Activated B cell treated with CpG ODN at 0.5 μM for 24 hours (primary cell): ENCODE data around the gene TTLL1. TPM values are rescaled to one million over a fixed set of nuclear protein-coding genes. Genes with fewer than 3 reads are reported as not detected.

Source experiments
- ATAC-seq: fragments of 200-7000 bp; cut with Tn5 transposase; one replicate; pipeline ENCODE4 v1.10.0; 2021; ENCODE audit warnings: low read depth, mild to moderate bottlenecking, moderate library complexity
- CTCF ChIA-PET: fragments of 350-600 bp; sonication (Branson Sonifier 250); formaldehyde crosslinking; loops from one replicate; lab custom pipeline; 2021; ENCODE audit warnings: antibody characterized with exemption; lab: Charles Lee
- POLR2A ChIA-PET: fragments of 350-600 bp; sonication (Branson Sonifier 250); formaldehyde crosslinking; loops from one replicate; lab custom pipeline; 2021; ENCODE audit warnings: antibody characterized with exemption; lab: Charles Lee
- DNase-seq: peaks from one replicate; pipeline ENCODE4 v3.0.0; 2022
- H3K27ac Mint-ChIP-seq: one replicate; pipeline ENCODE4 v1.8.0; 2020; ENCODE audit warnings: mixed read lengths
- H3K27me3 Mint-ChIP-seq: one replicate; pipeline ENCODE4 v1.8.0; 2021; ENCODE audit warnings: mixed read lengths
- H3K36me3 Mint-ChIP-seq: one replicate; pipeline ENCODE4 v1.8.0; 2021; ENCODE audit warnings: low read depth, mixed read lengths
- H3K4me1 Mint-ChIP-seq: one replicate; pipeline ENCODE4 v1.8.0; 2021; ENCODE audit warnings: mixed read lengths
- H3K4me3 Mint-ChIP-seq: one replicate; pipeline ENCODE4 v1.8.0; 2020; ENCODE audit warnings: mild to moderate bottlenecking, mixed read lengths
- H3K9me3 Mint-ChIP-seq: one replicate; pipeline ENCODE4 v1.8.0; 2020; ENCODE audit warnings: mixed read lengths
- intact Hi-C: fragments of 100-400 bp; cut with micrococcal nuclease; formaldehyde crosslinking; loops from one replicate; pipeline ENCODE4 v1.15.1; 2024
- total RNA-seq: library from RNA; stranded (reverse); gene quantifications from 2 replicates; pipeline ENCODE4 v1.2.3, GENCODE V29; 2022
- TF ChIP-seq, protein P1 (sequence below): fragments of 200-600 bp; IDR thresholded peaks from one replicate; pipeline ENCODE4 v1.8.0; 2022; ENCODE audit warnings: antibody characterized with exemption, mild to moderate bottlenecking

Gene TTLL1
- total RNA-seq, 1 donor from 2014 or later, result 1.2 TPM

GRCh38 chr22:42992886-42993479, 96.2 kb downstream of the TTLL1 start:
- TF ChIP-seq, protein P1, sequence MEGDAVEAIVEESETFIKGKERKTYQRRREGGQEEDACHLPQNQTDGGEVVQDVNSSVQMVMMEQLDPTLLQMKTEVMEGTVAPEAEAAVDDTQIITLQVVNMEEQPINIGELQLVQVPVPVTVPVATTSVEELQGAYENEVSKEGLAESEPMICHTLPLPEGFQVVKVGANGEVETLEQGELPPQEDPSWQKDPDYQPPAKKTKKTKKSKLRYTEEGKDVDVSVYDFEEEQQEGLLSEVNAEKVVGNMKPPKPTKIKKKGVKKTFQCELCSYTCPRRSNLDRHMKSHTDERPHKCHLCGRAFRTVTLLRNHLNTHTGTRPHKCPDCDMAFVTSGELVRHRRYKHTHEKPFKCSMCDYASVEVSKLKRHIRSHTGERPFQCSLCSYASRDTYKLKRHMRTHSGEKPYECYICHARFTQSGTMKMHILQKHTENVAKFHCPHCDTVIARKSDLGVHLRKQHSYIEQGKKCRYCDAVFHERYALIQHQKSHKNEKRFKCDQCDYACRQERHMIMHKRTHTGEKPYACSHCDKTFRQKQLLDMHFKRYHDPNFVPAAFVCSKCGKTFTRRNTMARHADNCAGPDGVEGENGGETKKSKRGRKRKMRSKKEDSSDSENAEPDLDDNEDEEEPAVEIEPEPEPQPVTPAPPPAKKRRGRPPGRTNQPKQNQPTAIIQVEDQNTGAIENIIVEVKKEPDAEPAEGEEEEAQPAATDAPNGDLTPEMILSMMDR, result no peak
- POLR2A ChIA-PET, result no interaction called here
- Mint-ChIP-seq H3K36me3 (peaks cover 8% of the 10 kb centered on the region), H3K27me3 (no peaks in the 10 kb centered on the region), H3K4me3 (no peak overlapping the region), H3K9me3 (no peaks in the 10 kb centered on the region), H3K27ac (peak overlapping the region; percentile 50), H3K4me1 (peaks cover 71% of the 10 kb centered on the region)
- intact Hi-C loops, result no loop called here
- no peak for ATAC-seq
- CTCF ChIA-PET, result no interaction called here
- DNase-seq, result no peak

DNA sequence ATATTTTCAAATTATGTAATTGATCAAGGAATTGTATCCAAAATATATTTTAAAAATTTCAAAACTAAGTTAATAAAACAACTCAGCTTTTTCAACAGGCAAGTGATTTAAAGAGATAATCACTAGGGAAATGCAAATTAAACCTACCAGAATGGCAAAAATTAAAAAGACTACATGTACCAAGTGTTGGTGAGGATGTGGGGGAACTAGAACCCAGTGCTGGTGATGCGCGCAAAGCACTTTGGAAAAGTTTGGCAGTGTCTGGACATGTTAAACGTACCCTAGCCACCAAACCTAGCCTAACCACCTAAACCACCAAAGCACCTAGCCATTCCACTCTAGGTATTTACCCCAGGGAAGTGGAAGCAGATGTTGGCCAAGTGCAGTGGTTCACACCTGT, 97.1 kb downstream of the TTLL1 start:
- TF ChIP-seq, protein P1, result no peak
- POLR2A ChIA-PET, result interaction anchor here (0.7 to 1.7 kb wide), 2 partner anchors 19 to 72 kb away, joined by 3 to 5 read pairs; no protein-coding TSS in a partner anchor
- CTCF ChIA-PET, result no interaction called here
- Mint-ChIP-seq H3K4me1 (peaks cover 65% of the 10 kb centered on the region), H3K36me3 (peaks cover 8% of the 10 kb centered on the region), H3K27ac (no peak overlapping the region), H3K9me3 (no peaks in the 10 kb centered on the region), H3K4me3 (no peak overlapping the region), H3K27me3 (no peaks in the 10 kb centered on the region)
- ATAC-seq (no peak), DNase-seq (no peak)
- intact Hi-C loops, result no loop called here

DNA sequence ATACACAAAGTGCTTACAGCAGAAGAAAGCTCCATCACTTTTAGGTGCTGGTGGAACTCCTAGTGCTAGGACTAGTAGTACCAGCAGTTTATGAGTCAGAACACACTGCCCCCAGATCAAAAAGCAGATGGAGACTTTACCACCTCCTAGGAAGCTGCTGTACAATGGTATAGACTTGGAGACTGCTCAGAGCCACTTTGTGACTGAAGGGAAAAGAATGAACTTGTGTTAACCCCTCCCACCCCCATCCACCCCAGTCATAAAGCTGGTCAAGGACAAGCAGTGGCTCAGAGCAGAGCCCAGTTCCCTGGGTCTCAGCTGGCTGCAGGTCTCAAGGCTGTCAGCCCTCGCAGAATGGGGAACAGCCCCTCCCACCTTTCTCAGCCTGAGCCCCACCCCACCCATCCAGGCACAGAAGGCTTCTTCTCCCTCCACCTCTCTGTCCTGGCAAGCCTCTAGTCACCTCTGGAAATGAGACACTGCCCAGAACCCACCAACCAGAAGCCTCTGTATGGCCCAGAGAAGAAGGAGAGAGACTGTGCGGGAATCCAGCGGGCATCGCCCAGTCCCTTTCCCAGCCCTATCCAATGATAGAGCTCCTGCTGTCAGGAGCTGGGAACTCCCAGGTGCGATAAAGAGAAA, 98.1 kb downstream of the TTLL1 start:
- CTCF ChIA-PET, result no interaction called here
- Mint-ChIP-seq H3K27ac (no peak overlapping the region), H3K9me3 (no peaks in the 10 kb centered on the region), H3K27me3 (no peaks in the 10 kb centered on the region), H3K4me3 (no peak overlapping the region), H3K36me3 (peaks cover 8% of the 10 kb centered on the region), H3K4me1 (peaks cover 61% of the 10 kb centered on the region)
- TF ChIP-seq, protein P1, result no peak
- POLR2A ChIA-PET, result interaction anchor here (0.5 to 1.7 kb wide), 4 partner anchors 18 to 485 kb away, joined by 4 to 7 read pairs (median 4); no protein-coding TSS in a partner anchor
- intact Hi-C loops, result no loop called here
- ATAC-seq (no peak), DNase-seq (no peak)

GRCh38 chr22:42990131-42990838, 98.9 kb downstream of the TTLL1 start:
- no peaks in the 10 kb centered on the region for H3K9me3 Mint-ChIP-seq
- CTCF ChIA-PET, result no interaction called here
- peaks cover 10% of the 10 kb centered on the region for H3K36me3 Mint-ChIP-seq
- H3K27me3 Mint-ChIP-seq, result no peaks in the 10 kb centered on the region
- POLR2A ChIA-PET, result interaction anchor here (1.7 kb wide), 1 partner anchor 17 kb away, joined by 5 read pairs; no protein-coding TSS in a partner anchor
- TF ChIP-seq, protein P1, result no peak
- ATAC-seq (no peak), DNase-seq (no peak)
- H3K27ac Mint-ChIP-seq, result no peak overlapping the region
- no peak overlapping the region for H3K4me3 Mint-ChIP-seq
- peaks cover 62% of the 10 kb centered on the region for H3K4me1 Mint-ChIP-seq
- intact Hi-C loops, result no loop called here

Other genes with a start within 250 kb of the TTLL1 start
- gene ARFGAP3, start 232.1 kb downstream of the TTLL1 start, total RNA-seq, result 35.2 and 37.3 TPM in 2 replicates
- 47.5 and 48.9 TPM in 2 replicates for gene PACSIN2, start 74.2 kb downstream of the TTLL1 start, total RNA-seq
- gene BIK, start 21.4 kb upstream of the TTLL1 start, total RNA-seq, result 2.6 TPM in 2 replicates
- gene MCAT, start 54.0 kb upstream of the TTLL1 start, total RNA-seq, result 12.7 and 13.2 TPM in 2 replicates
- 40.9 and 48.2 TPM in 2 replicates for gene TSPO, start 62.2 kb upstream of the TTLL1 start, total RNA-seq
- gene TTLL12, start 97.7 kb upstream of the TTLL1 start, total RNA-seq, result 30.0 and 31.5 TPM in 2 replicates